K562 (cell line): ENCODE data around the gene RNF223. TPM values are rescaled to one million over a fixed set of nuclear protein-coding genes. Genes with fewer than 3 reads are reported as not detected.

Experiments
- ATAC-seq: fragments of 200-7000 bp; cut with Tn5 transposase; 3 replicates; pipeline ENCODE4 v1.9.1; 2020; ENCODE audit warnings: moderate library complexity
- BruUV-seq: library from RNA; stranded (reverse); fragments of 400-500 nt; replicated peaks from 2 replicates; lab custom pipeline; 2021; lab: Mats Ljungman, UMichigan
- CTCF ChIA-PET: fragments of 300-600 bp; formaldehyde crosslinking; extraction: SDS; loops from one replicate; lab custom pipeline; 2021; ENCODE audit warnings: low intra/inter-chr PET ratio; lab: Yijun Ruan, JAX
- POLR2A ChIA-PET: fragments of 300-600, 350-650 bp; sonication (Branson Sonifier 250); formaldehyde crosslinking; extraction: SDS; loops from one replicate; lab custom pipeline; 2021; ENCODE audit warnings: antibody characterized with exemption, inconsistent platforms; lab: Yijun Ruan, JAX
- DNase-seq, 4 experiments: peaks; one replicate each; pipeline versions ENCODE4 v3.0.0 to v3.0.0-alpha.2; 2011 to 2018; ENCODE audit warnings: low spot score in 3 of 4, mixed read lengths in 3 of 4; ENCODE audit errors: extremely low read depth in 1 of 4
- FAIRE-seq: peaks from 2 replicates; lab custom pipeline; 2011; peaks lifted over from hg19 to GRCh38; lab: Jason Lieb, UNC
- H2AFZ ChIP-seq: 2 replicates; pipeline ENCODE4 v1.6.0; 2011; ENCODE audit warnings: low read depth, low read length, control low read depth, inconsistent platforms
- H3K27ac ChIP-seq: fragments of 200-600 bp; 3 replicates; pipeline ENCODE4 v1.8.0; 2011; ENCODE audit warnings: low read depth, mild to moderate bottlenecking, control low read depth, inconsistent platforms, low read length, moderate library complexity, mixed read lengths; ENCODE audit errors: extremely low read depth
- H3K27me3 ChIP-seq, 2 experiments: fragments of 300-600 bp in 1 of 2; 2 replicates in 1 of 2; 3 replicates in 1 of 2; pipeline versions ENCODE4 v1.6.0 to v1.8.0; 2011; ENCODE audit warnings: inconsistent platforms in 2 of 2, low read length in 2 of 2, mild to moderate bottlenecking in 1 of 2, mixed read lengths in 1 of 2, moderate library complexity in 1 of 2; ENCODE audit not compliant: control insufficient read depth in 2 of 2, insufficient read depth in 2 of 2
- H3K36me3 ChIP-seq: fragments of 300-600 bp; 3 replicates; pipeline ENCODE4 v1.8.0; 2011; ENCODE audit warnings: mild to moderate bottlenecking, low read length, inconsistent platforms; ENCODE audit not compliant: control insufficient read depth, insufficient read depth
- H3K4me1 ChIP-seq, 2 experiments: fragments of 200-600 bp in 1 of 2; replicated peaks in 1 of 2; 2 replicates in 1 of 2; 3 replicates in 1 of 2; pipeline versions ENCODE4 v1.5.1 to v1.8.0; 2011; ENCODE audit warnings: inconsistent platforms in 2 of 2, low read length in 2 of 2, mild to moderate bottlenecking in 1 of 2, mixed read lengths in 1 of 2, moderate library complexity in 1 of 2; ENCODE audit not compliant: control insufficient read depth in 2 of 2, insufficient read depth in 2 of 2
- H3K4me2 ChIP-seq: 2 replicates; pipeline ENCODE4 v1.6.1; 2011; ENCODE audit warnings: low read length, control low read depth, inconsistent platforms, mixed read lengths; ENCODE audit not compliant: insufficient read depth
- H3K4me3 ChIP-seq: fragments of 200-600 bp; sonication (generic), shearing (Covaris generic); 2 replicates; pipeline ENCODE4 v1.5.1; 2016; ENCODE audit warnings: control low read depth, inconsistent platforms
- H3K79me2 ChIP-seq: fragments of 200-600 bp; 3 replicates; pipeline ENCODE4 v1.8.0; 2011; ENCODE audit warnings: low read length, inconsistent platforms; ENCODE audit not compliant: control insufficient read depth, insufficient read depth
- H3K9ac ChIP-seq, 2 experiments: 2 replicates each; pipeline versions ENCODE4 v1.6.0 to v1.6.1; 2011; ENCODE audit warnings: low read depth in 2 of 2, low read length in 2 of 2, control low read depth in 1 of 2, inconsistent platforms in 1 of 2, mild to moderate bottlenecking in 1 of 2, mixed read lengths in 1 of 2; ENCODE audit not compliant: insufficient read depth in 1 of 2
- H3K9me1 ChIP-seq: one replicate; pipeline ENCODE4 v1.6.0; 2011; ENCODE audit warnings: inconsistent platforms, mild to moderate bottlenecking, low read length, moderate library complexity; ENCODE audit not compliant: control insufficient read depth, insufficient read depth
- H3K9me3 ChIP-seq: replicated peaks from 2 replicates; pipeline ENCODE4 v1.5.1; 2011; ENCODE audit warnings: low read depth, low read length, inconsistent platforms; ENCODE audit not compliant: control insufficient read depth, insufficient read depth
- H4K20me1 ChIP-seq: replicated peaks from 2 replicates; pipeline ENCODE4 v1.6.1; 2011; ENCODE audit warnings: low read length, inconsistent platforms, mixed read lengths; ENCODE audit not compliant: control insufficient read depth, insufficient read depth
- ARID1B ChIP-seq: fragments of 450-650 bp; IDR thresholded peaks from 2 replicates; pipeline ENCODE4 v1.6.1; 2016; ENCODE audit warnings: antibody characterized with exemption, mild to moderate bottlenecking, inconsistent platforms
- CEBPB ChIP-seq: fragments of 450-650 bp; IDR thresholded peaks from 2 replicates; pipeline ENCODE4 v1.6.1; 2016; ENCODE audit warnings: missing genetic modification characterization, missing compliant biosample characterization
- DACH1 ChIP-seq: fragments of 450-650 bp; IDR thresholded peaks from 2 replicates; pipeline ENCODE4 v1.6.1; 2018; ENCODE audit not compliant: partially characterized antibody
- HIVEP1 ChIP-seq: fragments of 250-450 bp; sonication (Bioruptor Pico); IDR thresholded peaks from 2 replicates; pipeline ENCODE4 v1.4.0; 2020; ENCODE audit warnings: mild to moderate bottlenecking
- HMG20A ChIP-seq: fragments of 450-650 bp; formaldehyde crosslinking; conservative IDR thresholded peaks from 2 replicates; pipeline ENCODE4 v1.4.0; 2020; ENCODE audit warnings: mild to moderate bottlenecking, mixed read lengths
- KLF13 ChIP-seq: fragments of 450-650 bp; IDR thresholded peaks from 2 replicates; pipeline ENCODE4 v1.6.1; 2016; ENCODE audit warnings: missing genetic modification characterization, low read depth, mild to moderate bottlenecking, missing compliant biosample characterization, moderate library complexity, borderline replicate concordance
- NCOA2 ChIP-seq, 2 experiments: fragments of 450-650 bp; IDR thresholded peaks; 2 replicates each; pipeline ENCODE4 v1.6.1; 2018; ENCODE audit warnings: mild to moderate bottlenecking in 2 of 2, moderate library complexity in 1 of 2; ENCODE audit not compliant: partially characterized antibody in 2 of 2
- NFE2 ChIP-seq: IDR thresholded peaks from 2 replicates; pipeline ENCODE4 v1.6.1; 2014; ENCODE audit warnings: antibody characterized with exemption, low read depth
- NR2C2 ChIP-seq, 2 experiments: fragments of 200-800 bp in 1 of 2; sonication (Bioruptor generic) in 1 of 2; sonication (generic) in 1 of 2; formaldehyde crosslinking in 1 of 2; IDR thresholded peaks; 2 replicates each; pipeline versions ENCODE4 v1.6.1 to v1.8.0; 2016 to 2022; ENCODE audit warnings: mild to moderate bottlenecking in 1 of 2, missing compliant biosample characterization in 1 of 2, missing genetic modification characterization in 1 of 2, missing genetic modification reagents in 1 of 2
- NRF1 ChIP-seq, 2 experiments: fragments of 450-650 bp; IDR thresholded peaks in 1 of 2; conservative IDR thresholded peaks in 1 of 2; 2 replicates each; pipeline ENCODE4 v1.6.1; 2014; ENCODE audit warnings: mild to moderate bottlenecking in 2 of 2
- POLR3G ChIP-seq: IDR thresholded peaks from 2 replicates; pipeline ENCODE4 v1.6.1; 2011; ENCODE audit not compliant: insufficient read length, insufficient replicate concordance; ENCODE audit errors: extremely low read depth
- TCF3 ChIP-seq: sonication (generic); formaldehyde crosslinking; IDR thresholded peaks from 2 replicates; pipeline ENCODE4 v1.4.0; 2020; ENCODE audit warnings: mild to moderate bottlenecking, missing genetic modification reagents
- ZBTB33 ChIP-seq: sonication (generic); formaldehyde crosslinking; IDR thresholded peaks from 2 replicates; pipeline ENCODE4 v1.8.1; 2023; ENCODE audit warnings: mild to moderate bottlenecking, missing genetic modification reagents
- ZKSCAN1 ChIP-seq: fragments of 150-350 bp; IDR thresholded peaks from 2 replicates; pipeline ENCODE4 v1.6.1; 2016; ENCODE audit warnings: low read depth, low read length
- ZNF431 ChIP-seq: sonication (generic); formaldehyde crosslinking; IDR thresholded peaks from 2 replicates; pipeline ENCODE4 v1.8.0; 2022; ENCODE audit warnings: mild to moderate bottlenecking, missing genetic modification reagents
- WGBS: fragments of 100-300 bp; shearing (Covaris generic); methylation state at CpG from one replicate; pipeline ENCODE4 v1.1.6; 2016; ENCODE audit warnings: low coverage, mixed read lengths; ENCODE audit not compliant: insufficient coverage; ENCODE audit errors: missing lambda C conversion rate; 5-methylcytosine and 5-hydroxymethylcytosine counted together
- in situ Hi-C: fragments of 300-500 bp; cut with MboI; formaldehyde crosslinking; loops from 4 replicates; pipeline ENCODE4 v1.15.0; 2018; ENCODE audit warnings: inconsistent platforms, mixed read lengths
- intact Hi-C: fragments of 100-400 bp; cut with micrococcal nuclease; formaldehyde crosslinking; loops from 2 replicates; pipeline ENCODE4 v1.14.2; 2022
- polyA plus RNA-seq, 8 experiments: library from polyadenylated mRNA; depleted of rRNA in 4 of 8; stranded (reverse) in 5 of 8; unstranded in 3 of 8; fragments of >200 nt; fragmentation: Nextera tagmentation in 2 of 8; fragmentation: Illumina TruSeq in 1 of 8; extraction: Ambion mirVana in 2 of 8; extraction: Trizol in 1 of 8; gene quantifications; 2 replicates each; pipeline versions ENCODE4 v1.2.1 to v1.2.3, GENCODE V29; 2011 to 2014; ENCODE audit warnings: inconsistent platforms in 1 of 8, missing spikeins in 1 of 8
- total RNA-seq, 7 experiments: library from RNA; depleted of rRNA in 6 of 7; stranded (reverse); fragments of >200 nt in 6 of 7; fragmentation: Illumina TruSeq in 2 of 7; extraction: Trizol in 2 of 7; gene quantifications; 2 replicates each; pipeline versions ENCODE4 v1.2.1 to v1.2.3, GENCODE V29; 2011 to 2021; ENCODE audit warnings: low replicate concordance in 1 of 7
- TF ChIP-seq, protein P1 (sequence below): fragments of 200-800 bp; sonication (Bioruptor generic); IDR thresholded peaks from 2 replicates; pipeline ENCODE4 v1.6.1; 2017; ENCODE audit warnings: missing genetic modification characterization, missing compliant biosample characterization

Gene RNF223
- total and polyA plus RNA-seq, 9 of the 15 experiments (the other 6 are each of a cell fraction or from before 2014, with no cell fraction given) = 0.04 to 0.32 TPM; not detected in 7

- 4% methylated on average over 14 of the region's 14 CpGs for WGBS
- Histone ChIP-seq H3K9me1 (no peaks in the 10 kb centered on the region), H3K27me3 (no peaks in the 10 kb centered on the region), H3K4me1 (peaks cover 14 to 33% of the 10 kb centered on the region in 2 experiments; a peak in 4 of 5 replicates), H4K20me1 (no peaks in the 10 kb centered on the region), H2AFZ (peak overlapping the region; percentile 73), H3K4me3 (peak overlapping the region; percentile 1; the same call in 1 of the 2 replicates), H3K36me3 (peaks cover 28% of the 10 kb centered on the region), H3K27ac (peak overlapping the region; percentile 71), H3K9me3 (peaks cover 32% of the 10 kb centered on the region), H3K4me2 (peak overlapping the region; percentile 67), H3K79me2 (peaks cover 83% of the 10 kb centered on the region), H3K9ac (peak overlapping the region; percentile 21 to 71; a peak in 3 of 4 replicates)
- FAIRE-seq (peak; percentile 97), ATAC-seq (peak; percentile 98), DNase-seq (peak; percentile 76 to 95 (median 86))
- POLR2A ChIA-PET = no interaction called here
- intact Hi-C loops = no loop called here
- CTCF ChIA-PET = no interaction called here
- no TSS peak for BruUV-seq
- in situ Hi-C loops = no loop called here
- 0 out of 2 replicates have a peak, but pooled peaks have one; percentile 25 for TF ChIP-seq ZNF431 (CRISPR knock-in tag)
- no peak for TF ChIP-seq NCOA2 (IDR thresholded peaks at IDR 0.05; ENCODE audit: partially characterized antibody in 2 of 2)
- TF ChIP-seq ZBTB33 = no peak
- peak; percentile 59 for TF ChIP-seq TCF3 (CRISPR knock-in tag)
- no peak for TF ChIP-seq HIVEP1
- TF ChIP-seq HMG20A (CRISPR knock-in tag) = no peak
- 0 out of 2 replicates have a peak, but pooled peaks have one; percentile 17 for TF ChIP-seq NFE2
- no peak for TF ChIP-seq POLR3G
- TF ChIP-seq NR2C2 (CRISPR knock-in tag; IDR thresholded peaks at IDR 0.05) = no peak
- peak; percentile 64 for TF ChIP-seq NR2C2 (tag; IDR thresholded peaks at IDR 0.05)
- TF ChIP-seq ARID1B = peak; percentile 73
- 0 out of 2 replicates have a peak, but pooled peaks have one; percentile 7 for TF ChIP-seq KLF13 (tag)
- TF ChIP-seq CEBPB = no peak
- peak; percentile 37 to 39; a peak in 3 of 4 replicates for TF ChIP-seq NRF1 (conservative IDR thresholded peaks at IDR 0.05 in 1 of 2, IDR thresholded peaks at IDR 0.05 in 1 of 2)
- TF ChIP-seq, protein P1, sequence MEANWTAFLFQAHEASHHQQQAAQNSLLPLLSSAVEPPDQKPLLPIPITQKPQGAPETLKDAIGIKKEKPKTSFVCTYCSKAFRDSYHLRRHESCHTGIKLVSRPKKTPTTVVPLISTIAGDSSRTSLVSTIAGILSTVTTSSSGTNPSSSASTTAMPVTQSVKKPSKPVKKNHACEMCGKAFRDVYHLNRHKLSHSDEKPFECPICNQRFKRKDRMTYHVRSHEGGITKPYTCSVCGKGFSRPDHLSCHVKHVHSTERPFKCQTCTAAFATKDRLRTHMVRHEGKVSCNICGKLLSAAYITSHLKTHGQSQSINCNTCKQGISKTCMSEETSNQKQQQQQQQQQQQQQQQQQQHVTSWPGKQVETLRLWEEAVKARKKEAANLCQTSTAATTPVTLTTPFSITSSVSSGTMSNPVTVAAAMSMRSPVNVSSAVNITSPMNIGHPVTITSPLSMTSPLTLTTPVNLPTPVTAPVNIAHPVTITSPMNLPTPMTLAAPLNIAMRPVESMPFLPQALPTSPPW = peak; percentile 63
- 0 out of 2 replicates have a peak, but pooled peaks have one; percentile 31 for TF ChIP-seq ZKSCAN1
- no peak for TF ChIP-seq DACH1
Measured at GRCh38 chr1:1109743-1110142, 35.6 kb upstream of the RNF223 start.
